Kasumi-1 (cell line): ENCODE data around the gene CDK12.
"Not testable (repeated sequence)": the region's sequence is repeated elsewhere in the genome, so short reads cannot be mapped to it uniquely, and the experiment has no call there.

Experiments
- DNase-seq, 2 experiments: peaks; one replicate each; lab custom pipeline; 2025; lab: John Stamatoyannopoulos, UW

The CDK12 gene

DNA sequence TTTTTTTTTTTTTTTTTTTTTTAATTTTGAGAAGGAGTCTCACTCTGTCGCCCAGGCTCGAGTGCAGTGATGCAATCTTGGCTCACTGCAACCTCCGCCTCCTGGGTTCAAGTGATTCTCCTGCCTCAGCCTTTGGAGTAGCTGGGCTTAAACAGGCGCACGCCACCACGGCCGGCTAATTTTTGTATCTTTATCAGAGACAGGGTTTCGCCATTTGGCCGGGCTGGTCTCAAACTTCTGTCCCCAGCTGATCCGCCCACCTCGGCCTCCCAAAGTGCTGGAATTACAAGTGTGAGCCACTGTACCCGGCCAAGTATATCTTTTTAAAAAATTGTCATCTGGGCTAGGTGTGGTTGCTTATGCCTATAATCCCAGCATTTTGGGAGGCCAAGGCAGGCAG lies 35.6 kb downstream of the CDK12 start:
- not testable (repeated sequence) for DNase-seq

GRCh38 chr17:39507511-39507910 lies 46.2 kb downstream of the CDK12 start:
- DNase-seq = no peak

GRCh38 chr17:39508987-39509386 lies 47.7 kb downstream of the CDK12 start:
- no peak for DNase-seq

- no peak for DNase-seq
Observed at GRCh38 chr17:39513309-39513708, 52.0 kb downstream of the CDK12 start.

GRCh38 chr17:39513915-39514314 lies 52.6 kb downstream of the CDK12 start:
- DNase-seq = no peak

- DNase-seq = no peak
Observed at GRCh38 chr17:39517224-39517623, 55.9 kb downstream of the CDK12 start.

- no peak for DNase-seq
Observed at GRCh38 chr17:39525801-39526506, 64.7 kb downstream of the CDK12 start.

GRCh38 chr17:39527220-39527813 lies 66.0 kb downstream of the CDK12 start:
- peak; percentile 64 to 84 for DNase-seq

DNA sequence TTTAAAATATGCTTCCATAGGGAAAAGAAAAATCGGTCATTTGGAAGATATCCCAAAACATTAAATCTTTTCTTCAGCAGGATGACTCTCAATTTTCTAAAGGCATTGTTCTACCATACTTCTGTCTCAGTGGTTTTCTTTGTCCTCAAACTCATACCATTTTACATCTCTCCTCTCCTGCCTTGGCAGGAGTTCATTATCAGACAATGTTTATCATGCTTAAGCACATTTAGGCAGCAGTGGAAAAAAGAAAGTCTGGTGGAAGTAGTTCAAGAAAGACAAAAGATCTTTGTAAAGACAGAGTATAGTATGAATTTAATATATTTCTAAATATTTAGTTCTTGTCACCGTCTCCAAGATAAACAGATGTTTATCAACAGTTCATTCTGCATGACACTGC lies 68.2 kb downstream of the CDK12 start:
- DNase-seq = no peak

GRCh38 chr17:39530513-39530912 lies 69.2 kb downstream of the CDK12 start:
- no peak for DNase-seq

- DNase-seq = no peak
Observed at GRCh38 chr17:39531252-39531651, 70.0 kb downstream of the CDK12 start.

- no peak for DNase-seq
Observed at GRCh38 chr17:39533891-39534290, 72.6 kb downstream of the CDK12 start.

DNA sequence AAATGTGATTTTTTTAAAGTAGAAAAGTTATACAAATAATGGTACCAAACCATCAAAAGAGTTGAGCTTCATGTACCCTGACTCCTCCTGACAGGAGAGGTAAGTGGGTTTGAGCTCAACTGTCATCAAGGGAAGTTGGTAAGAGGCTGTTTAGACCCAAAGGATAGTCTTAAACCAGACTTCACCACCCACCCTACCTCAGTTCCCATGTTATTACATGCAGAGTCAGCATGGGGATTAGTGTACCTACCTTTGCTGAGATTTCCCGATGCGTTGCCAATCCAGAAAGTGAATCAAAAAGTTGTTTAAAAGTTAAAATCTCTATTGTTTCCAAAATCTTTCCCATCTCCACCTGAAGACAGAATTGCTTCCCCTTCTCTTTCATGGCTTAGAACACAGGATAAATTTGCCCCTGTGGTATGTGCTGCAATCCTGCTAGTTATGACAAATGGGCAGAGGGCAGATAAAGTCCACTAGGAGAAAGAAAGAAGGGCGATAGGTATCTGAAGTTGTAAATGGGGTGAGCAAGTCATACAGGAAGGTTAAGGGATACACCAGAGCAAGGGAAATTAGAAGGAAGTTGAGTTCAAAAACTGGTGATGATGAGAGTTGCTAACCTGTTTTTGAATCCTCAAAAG lies 73.6 kb downstream of the CDK12 start:
- no peak for DNase-seq

GRCh38 chr17:39536468-39536867 lies 75.2 kb downstream of the CDK12 start:
- DNase-seq = no peak

DNA sequence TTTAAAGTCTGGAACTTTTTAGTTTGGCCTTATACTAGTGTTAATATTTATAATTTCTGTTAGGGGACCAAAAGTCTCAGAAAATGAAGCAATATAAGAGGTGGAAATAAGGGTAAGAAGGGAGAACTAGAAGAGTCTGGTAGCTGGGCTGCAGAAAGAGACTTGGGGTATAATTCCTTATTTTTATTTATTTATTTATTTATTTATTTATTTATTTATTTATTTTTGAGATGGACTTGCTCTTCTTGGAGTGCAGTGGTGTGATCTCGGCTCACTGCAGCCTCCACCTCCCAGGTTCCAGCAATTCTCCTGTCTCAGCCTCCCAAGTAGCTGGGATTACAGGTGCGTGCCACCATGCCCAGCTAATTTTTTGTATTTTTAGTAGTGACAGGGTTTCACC lies 76.1 kb downstream of the CDK12 start:
- not testable (repeated sequence) for DNase-seq

GRCh38 chr17:39538866-39539265 lies 77.6 kb downstream of the CDK12 start:
- peak; percentile 93 to 98 for DNase-seq

DNA sequence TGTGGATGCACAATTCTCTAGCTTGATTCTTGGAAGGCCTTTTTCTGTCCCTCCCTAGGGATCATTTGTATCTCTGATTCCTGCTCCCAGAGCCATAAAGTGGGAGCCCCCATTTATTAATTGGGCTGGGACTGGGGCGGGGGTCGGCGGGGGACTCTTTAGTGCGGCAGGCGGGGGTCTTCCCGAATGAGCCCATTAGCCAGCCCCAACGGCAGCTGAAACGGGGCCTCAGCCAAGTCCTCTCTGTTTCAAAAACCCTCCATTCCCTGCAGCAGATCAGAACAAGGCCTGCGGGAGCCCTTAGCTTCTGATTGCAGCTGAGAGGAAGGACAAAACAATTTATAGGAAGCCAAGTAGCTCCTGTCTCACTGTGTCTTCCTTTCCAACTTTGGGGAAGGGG lies 79.3 kb downstream of the CDK12 start:
- no peak for DNase-seq

- no peak for DNase-seq
Observed at GRCh38 chr17:39541652-39542051, 80.4 kb downstream of the CDK12 start.

GRCh38 chr17:39543176-39543575 lies 81.9 kb downstream of the CDK12 start:
- DNase-seq = no peak

DNA sequence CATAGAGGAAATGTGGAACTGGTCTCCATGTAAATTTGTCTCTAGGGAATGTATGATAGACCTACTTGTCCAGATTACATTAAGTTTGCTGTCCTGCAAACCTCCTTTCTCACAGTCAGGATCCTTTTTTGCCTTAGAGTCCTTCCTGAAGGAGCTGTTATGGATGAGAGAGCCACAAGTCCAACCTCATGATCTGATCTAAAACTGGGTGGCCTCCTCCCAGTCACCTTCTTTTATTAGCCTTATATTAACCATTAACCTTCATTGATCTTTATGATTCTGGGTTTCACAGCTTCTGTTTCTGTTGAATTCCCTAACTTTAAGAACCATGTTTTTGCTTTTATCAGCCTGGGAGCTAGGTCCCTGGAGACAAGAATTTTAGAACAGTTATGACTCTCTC lies 82.4 kb downstream of the CDK12 start:
- no peak for DNase-seq

GRCh38 chr17:39544361-39544760 lies 83.1 kb downstream of the CDK12 start:
- DNase-seq = not testable (repeated sequence)

DNA sequence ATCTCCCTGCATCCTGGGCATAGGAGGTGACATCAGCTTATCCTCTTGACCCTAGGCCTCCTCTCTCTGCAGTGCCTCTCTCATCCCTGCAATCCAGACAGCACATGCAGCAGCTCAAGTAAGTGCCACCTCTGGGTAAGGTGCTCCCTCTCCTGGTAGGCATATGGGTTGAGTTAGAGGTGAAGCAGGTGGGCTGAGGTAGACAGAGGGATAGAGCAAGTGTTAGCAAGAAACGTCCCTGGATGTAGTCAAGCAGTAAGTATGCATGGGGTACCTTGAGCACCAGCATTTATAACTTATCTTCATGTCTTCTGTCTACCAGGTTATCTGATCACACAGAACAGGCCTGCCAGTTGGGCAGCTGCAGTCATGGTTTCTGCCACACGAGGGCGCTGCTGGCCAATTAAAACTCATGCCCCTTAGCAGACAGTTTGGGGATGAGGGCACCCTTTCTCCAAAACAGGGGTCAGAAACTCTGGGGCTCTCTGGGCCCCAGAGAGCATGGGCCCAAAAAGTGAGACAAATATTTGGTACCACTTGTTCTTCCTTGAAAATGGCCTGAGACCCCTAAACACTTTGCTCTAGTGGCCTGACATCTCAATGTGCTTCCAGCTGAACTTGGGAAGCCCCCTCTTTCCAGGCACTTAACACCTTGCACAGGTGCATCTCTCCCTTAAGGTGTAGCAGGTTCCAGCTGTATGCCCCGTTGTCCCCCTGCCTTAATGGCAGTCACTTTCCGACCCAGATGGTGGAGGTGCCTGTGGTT lies 86.6 kb downstream of the CDK12 start:
- peak; percentile 56 to 57 for DNase-seq
